SK-N-MC (cell line): Measurements from ENCODE around the gene DSC2.

Source experiments
- EZH2 ChIP-seq: fragments of 200-600 bp; sonication (generic); IDR thresholded peaks from one replicate; pipeline ENCODE4 v1.6.1; 2017; ENCODE audit warnings: antibody characterized with exemption
- FOXP2 ChIP-seq: optimal IDR thresholded peaks from 2 replicates; pipeline ENCODE3; 2011; ENCODE audit warnings: mild to moderate bottlenecking, moderate library complexity; ENCODE audit not compliant: insufficient read depth; ENCODE audit errors: extremely low read length, control extremely low read depth
- POLR2AphosphoS5 ChIP-seq: IDR thresholded peaks from 2 replicates; pipeline ENCODE4 v1.6.1; 2012; ENCODE audit warnings: mild to moderate bottlenecking, low read depth, low read length, borderline replicate concordance

DNA sequence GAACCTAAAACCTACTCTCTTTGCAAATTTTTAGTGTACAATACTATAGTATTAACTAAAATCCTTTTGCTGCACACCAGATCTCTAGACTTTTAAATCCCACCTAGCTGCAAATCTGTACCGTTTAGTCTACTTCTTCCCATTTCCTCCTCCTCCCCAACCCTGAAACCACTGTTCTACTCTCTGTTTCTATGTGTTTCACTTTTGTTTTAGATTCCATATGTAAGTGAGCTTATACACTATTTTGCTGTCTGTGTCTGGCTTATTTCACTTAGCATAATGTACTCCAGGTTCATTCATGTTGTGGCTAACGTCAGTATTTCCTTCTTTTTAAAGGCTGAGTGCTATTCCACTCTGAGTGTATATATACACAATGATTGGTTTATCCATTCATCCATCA, 18.4 kb upstream of the DSC2 start:
- no peak for TF ChIP-seq EZH2
- TF ChIP-seq POLR2AphosphoS5 = no peak
- TF ChIP-seq FOXP2 = no peak
